ENCODE measurements around the gene ERCC6L2.

DNA sequence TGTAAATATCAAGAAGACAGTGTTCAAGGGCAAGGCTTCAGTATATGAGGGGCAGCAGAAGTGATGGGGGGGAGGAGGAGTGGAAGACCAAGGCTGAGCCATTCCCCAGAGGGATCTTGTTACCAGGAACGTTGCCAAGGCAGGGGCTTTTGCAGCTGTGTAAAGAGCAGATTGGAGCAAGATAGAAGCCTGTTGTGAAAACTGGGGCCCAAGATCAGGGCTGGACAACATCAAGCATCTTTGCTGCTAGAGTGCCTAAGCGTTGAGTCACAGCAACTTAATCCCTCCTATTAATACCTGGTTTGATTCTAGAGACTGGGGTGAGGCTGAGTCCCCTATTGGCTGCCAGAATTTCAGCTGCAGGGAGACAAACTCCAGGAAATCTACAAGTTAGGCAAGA is 18.4 kb upstream of the ERCC6L2 start:
- TF ChIP-seq, protein P1, sequence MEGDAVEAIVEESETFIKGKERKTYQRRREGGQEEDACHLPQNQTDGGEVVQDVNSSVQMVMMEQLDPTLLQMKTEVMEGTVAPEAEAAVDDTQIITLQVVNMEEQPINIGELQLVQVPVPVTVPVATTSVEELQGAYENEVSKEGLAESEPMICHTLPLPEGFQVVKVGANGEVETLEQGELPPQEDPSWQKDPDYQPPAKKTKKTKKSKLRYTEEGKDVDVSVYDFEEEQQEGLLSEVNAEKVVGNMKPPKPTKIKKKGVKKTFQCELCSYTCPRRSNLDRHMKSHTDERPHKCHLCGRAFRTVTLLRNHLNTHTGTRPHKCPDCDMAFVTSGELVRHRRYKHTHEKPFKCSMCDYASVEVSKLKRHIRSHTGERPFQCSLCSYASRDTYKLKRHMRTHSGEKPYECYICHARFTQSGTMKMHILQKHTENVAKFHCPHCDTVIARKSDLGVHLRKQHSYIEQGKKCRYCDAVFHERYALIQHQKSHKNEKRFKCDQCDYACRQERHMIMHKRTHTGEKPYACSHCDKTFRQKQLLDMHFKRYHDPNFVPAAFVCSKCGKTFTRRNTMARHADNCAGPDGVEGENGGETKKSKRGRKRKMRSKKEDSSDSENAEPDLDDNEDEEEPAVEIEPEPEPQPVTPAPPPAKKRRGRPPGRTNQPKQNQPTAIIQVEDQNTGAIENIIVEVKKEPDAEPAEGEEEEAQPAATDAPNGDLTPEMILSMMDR (IDR thresholded peaks at IDR 0.05), result no peak
- TF ChIP-seq EZH2 (IDR thresholded peaks at IDR 0.05; ENCODE audit: borderline replicate concordance, insufficient read depth, low read depth, low read length, poor library complexity, severe bottlenecking), result no peak

All from B cell (primary cell).